PFSK-1 (cell line): ENCODE data around the gene PLAU.

Source experiments
- POLR2AphosphoS5 ChIP-seq: IDR thresholded peaks from 2 replicates; pipeline ENCODE4 v1.6.1; 2012; ENCODE audit warnings: low read depth, mild to moderate bottlenecking, control low read depth, low read length, moderate library complexity
- TAF1 ChIP-seq: IDR thresholded peaks from 2 replicates; pipeline ENCODE4 v1.6.1; 2012; ENCODE audit warnings: low read length, control low read depth, borderline replicate concordance; ENCODE audit not compliant: insufficient read depth

- TF ChIP-seq POLR2AphosphoS5 (no peak), TAF1 (no peak)
These were observed 12.1 kb upstream of the PLAU start for GRCh38 chr10:73898730-73899410.
